Sigmoid colon (tissue), 7 donors: Measurements from ENCODE around the gene FUT6. TPM values are rescaled to one million over a fixed set of nuclear protein-coding genes. Genes with fewer than 3 reads are reported as not detected.
"Not testable (repeated sequence)": the region's sequence is repeated elsewhere in the genome, so short reads cannot be mapped to it uniquely, and the experiment has no call there.

Experiments used
- DNase-seq: peaks from one replicate; pipeline ENCODE4 v3.0.0-alpha.2; 2019
- H3K27ac ChIP-seq, 4 donors: fragments of 200-600 bp; sonication (generic); one replicate each; pipeline ENCODE4 v1.5.1; 2016 to 2019; ENCODE audit warnings: mild to moderate bottlenecking in 1 of 4
- H3K27me3 ChIP-seq, 3 donors: fragments of 200-600 bp; sonication (generic); one replicate each; pipeline ENCODE4 v1.5.1; 2019; ENCODE audit warnings: mild to moderate bottlenecking in 1 of 3
- H3K36me3 ChIP-seq, 4 donors: fragments of 200-600 bp; sonication (generic); one replicate each; pipeline ENCODE4 v1.5.1; 2016 to 2019
- H3K4me1 ChIP-seq, 4 donors: fragments of 200-600 bp; sonication (generic); one replicate each; pipeline ENCODE4 v1.5.1; 2017 to 2019
- H3K4me3 ChIP-seq, 4 donors: fragments of 200-600 bp; sonication (generic); one replicate each; pipeline ENCODE4 v1.5.1; 2017 to 2019; ENCODE audit warnings: mild to moderate bottlenecking in 2 of 4, moderate library complexity in 1 of 4
- H3K9me3 ChIP-seq, 4 donors: fragments of 200-600 bp in 3 of 4; sonication (generic) in 3 of 4; one replicate each; pipeline versions ENCODE4 v1.5.1 to v1.6.1; 2013 to 2019
- EP300 ChIP-seq, 4 donors: sonication (generic); formaldehyde crosslinking; IDR thresholded peaks; one replicate each; pipeline ENCODE4 v1.6.1; 2017; ENCODE audit warnings: antibody characterized with exemption in 4 of 4
- POLR2A ChIP-seq, 2 donors: fragments of 450-650 bp; IDR thresholded peaks; one replicate each; pipeline ENCODE4 v1.6.1; 2016; ENCODE audit warnings: antibody characterized with exemption in 2 of 2, mild to moderate bottlenecking in 2 of 2, moderate library complexity in 2 of 2
- POLR2AphosphoS5 ChIP-seq, 4 donors: sonication (generic); formaldehyde crosslinking; IDR thresholded peaks; one replicate each; pipeline ENCODE4 v1.6.1; 2017; ENCODE audit warnings: antibody characterized with exemption in 4 of 4
- WGBS, 2 donors: extraction: QIAGEN DNeasy Blood & Tissue Kit; methylation state at CpG; one replicate each; pipeline ENCODE4 v1.1.7; 2013; 5-methylcytosine and 5-hydroxymethylcytosine counted together
- intact Hi-C: fragments of 100-400 bp; cut with DNase I; formaldehyde crosslinking; loops from one replicate; pipeline ENCODE4 v1.15.1; 2023
- polyA plus RNA-seq, 3 donors: library from polyadenylated mRNA; stranded (reverse); fragments of 200-250 nt; gene quantifications; one replicate each; pipeline ENCODE4 v1.2.3, GENCODE V29; 2013
- total RNA-seq, 4 donors: library from RNA; depleted of rRNA; stranded (reverse); fragments of >200 nt; gene quantifications; one replicate each; pipeline ENCODE4 v1.1.0, GENCODE V29; 2016
- TF ChIP-seq, protein P1 (sequence below), 4 experiments: fragments of 450-650 bp in 3 of 4; fragments of 200-600 bp in 1 of 4; IDR thresholded peaks; one replicate each; pipeline ENCODE4 v1.5.1; 2016 to 2019; ENCODE audit warnings: antibody characterized with exemption in 4 of 4, mild to moderate bottlenecking in 3 of 4, moderate library complexity in 2 of 4
- donor health status: healthy with polysubstance abuse.
- donor health status: Bipolar disorder and iron deficiency.
- donor health status: healthy.

FUT6 gene
- total and polyA plus RNA-seq, 7 donors: 14.8 to 61.1 (median 21.0) TPM; not detected in 4

DNA sequence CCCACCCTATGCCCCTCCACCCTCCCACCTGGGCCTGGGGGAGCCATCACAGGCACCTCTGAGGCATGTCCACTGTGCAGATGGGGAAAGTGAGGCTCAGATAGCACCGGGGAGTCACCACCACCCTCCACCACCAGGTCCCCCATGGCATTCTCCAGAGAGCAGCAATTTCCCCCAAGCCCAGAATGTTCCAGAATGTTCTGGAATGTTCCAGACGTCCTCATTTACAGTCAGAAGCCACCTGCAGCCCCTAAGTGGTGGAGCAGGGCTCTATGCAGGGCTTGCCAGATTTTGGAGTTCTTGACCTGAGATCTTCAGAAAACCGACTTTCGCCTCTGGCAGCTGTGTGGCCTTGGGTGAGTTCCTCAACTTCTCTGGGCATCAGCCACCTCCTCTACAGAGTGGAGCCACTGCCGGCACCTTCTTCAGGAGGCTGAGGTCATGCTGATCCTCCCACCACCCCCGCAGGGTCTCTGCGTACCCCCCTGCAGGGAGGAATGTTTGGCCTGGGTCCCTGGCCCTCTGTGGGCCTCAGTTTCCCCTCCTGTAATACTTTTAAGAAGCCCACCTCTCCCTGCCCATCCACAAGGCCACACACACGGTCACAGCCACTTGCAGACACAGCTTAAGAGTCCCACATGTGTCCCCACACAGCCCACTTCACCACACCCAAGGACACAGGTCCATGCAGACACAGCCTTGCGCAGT is 24.7 kb upstream of the FUT6 start:
- Histone ChIP-seq H3K27ac (no peak overlapping the region), H3K27me3 (no peaks in the 10 kb centered on the region), H3K4me3 (no peak overlapping the region), H3K36me3 (no peaks in the 10 kb centered on the region), H3K4me1 (no peaks in the 10 kb centered on the region), H3K9me3 (no peaks in the 10 kb centered on the region)
- WGBS, 2 donors: 86 to 88% methylated on average over 9 of the region's 9 CpGs
- intact Hi-C loops: no loop called here
- no peak for DNase-seq
- TF ChIP-seq, protein P1, sequence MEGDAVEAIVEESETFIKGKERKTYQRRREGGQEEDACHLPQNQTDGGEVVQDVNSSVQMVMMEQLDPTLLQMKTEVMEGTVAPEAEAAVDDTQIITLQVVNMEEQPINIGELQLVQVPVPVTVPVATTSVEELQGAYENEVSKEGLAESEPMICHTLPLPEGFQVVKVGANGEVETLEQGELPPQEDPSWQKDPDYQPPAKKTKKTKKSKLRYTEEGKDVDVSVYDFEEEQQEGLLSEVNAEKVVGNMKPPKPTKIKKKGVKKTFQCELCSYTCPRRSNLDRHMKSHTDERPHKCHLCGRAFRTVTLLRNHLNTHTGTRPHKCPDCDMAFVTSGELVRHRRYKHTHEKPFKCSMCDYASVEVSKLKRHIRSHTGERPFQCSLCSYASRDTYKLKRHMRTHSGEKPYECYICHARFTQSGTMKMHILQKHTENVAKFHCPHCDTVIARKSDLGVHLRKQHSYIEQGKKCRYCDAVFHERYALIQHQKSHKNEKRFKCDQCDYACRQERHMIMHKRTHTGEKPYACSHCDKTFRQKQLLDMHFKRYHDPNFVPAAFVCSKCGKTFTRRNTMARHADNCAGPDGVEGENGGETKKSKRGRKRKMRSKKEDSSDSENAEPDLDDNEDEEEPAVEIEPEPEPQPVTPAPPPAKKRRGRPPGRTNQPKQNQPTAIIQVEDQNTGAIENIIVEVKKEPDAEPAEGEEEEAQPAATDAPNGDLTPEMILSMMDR (IDR thresholded peaks at IDR 0.05): no peak
- no peak for TF ChIP-seq POLR2AphosphoS5 (IDR thresholded peaks at IDR 0.05)
- no peak for TF ChIP-seq POLR2A (IDR thresholded peaks at IDR 0.05)
- no peak for TF ChIP-seq EP300 (IDR thresholded peaks at IDR 0.05)

- no peak for DNase-seq
- intact Hi-C loops: no loop called here
- Histone ChIP-seq H3K4me3 (no peak overlapping the region), H3K27ac (no peak overlapping the region), H3K9me3 (no peaks in the 10 kb centered on the region), H3K27me3 (no peaks in the 10 kb centered on the region), H3K36me3 (no peaks in the 10 kb centered on the region), H3K4me1 (no peaks in the 10 kb centered on the region)
- TF ChIP-seq POLR2AphosphoS5 (IDR thresholded peaks at IDR 0.05) (no peak), EP300 (IDR thresholded peaks at IDR 0.05) (no peak), POLR2A (IDR thresholded peaks at IDR 0.05) (no peak)
- TF ChIP-seq, protein P1 (IDR thresholded peaks at IDR 0.05): no peak
- WGBS, 2 donors: 69 to 79% methylated on average over 11 of the region's 11 CpGs
Observed at GRCh38 chr19:5863030-5863665, 23.6 kb upstream of the FUT6 start.

GRCh38 chr19:5857203-5858081 is 17.9 kb upstream of the FUT6 start:
- 78 to 89% methylated on average over 18 of the region's 18 CpGs for WGBS, 2 donors
- no peak for DNase-seq
- no peak overlapping the region for H3K4me3 ChIP-seq
- H3K27ac ChIP-seq: no peak overlapping the region
- H3K27me3 ChIP-seq: no peaks in the 10 kb centered on the region
- TF ChIP-seq, protein P1 (IDR thresholded peaks at IDR 0.05): no peak
- TF ChIP-seq POLR2A (IDR thresholded peaks at IDR 0.05) (no peak), POLR2AphosphoS5 (IDR thresholded peaks at IDR 0.05) (no peak), EP300 (IDR thresholded peaks at IDR 0.05) (no peak)
- H3K4me1 ChIP-seq: no peaks in the 10 kb centered on the region
- no peaks in the 10 kb centered on the region for H3K36me3 ChIP-seq
- no peaks in the 10 kb centered on the region for H3K9me3 ChIP-seq
- intact Hi-C loops: no loop called here

DNA sequence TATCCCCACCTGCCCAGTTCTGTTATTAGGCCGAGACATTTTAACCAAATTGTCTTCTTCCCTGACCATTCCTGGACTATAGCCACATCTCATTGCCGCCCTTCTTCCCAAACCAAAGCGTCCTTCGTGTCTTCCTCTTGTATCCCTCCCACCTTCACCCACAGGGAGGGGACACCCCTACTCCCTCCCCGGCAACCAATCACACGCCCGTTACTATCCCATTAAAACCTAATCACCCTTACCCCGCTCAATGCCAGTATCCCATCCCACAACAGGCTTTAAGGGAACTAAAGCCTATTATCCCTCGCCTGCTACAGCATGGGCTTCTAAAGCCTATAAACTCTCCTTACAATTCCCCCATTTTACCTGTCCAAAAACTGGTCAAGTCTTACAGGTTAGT is 15.6 kb upstream of the FUT6 start:
- intact Hi-C loops, H3K36me3 ChIP-seq, H3K9me3 ChIP-seq, H3K27ac ChIP-seq, DNase-seq, H3K27me3 ChIP-seq, H3K4me3 ChIP-seq: not testable (repeated sequence)
- peaks cover 0 to 13% (median 11%) of the 10 kb centered on the region in 4 donors for H3K4me1 ChIP-seq
- 89 to 93% methylated on average over 9 of the region's 9 CpGs for WGBS, 2 donors

DNA sequence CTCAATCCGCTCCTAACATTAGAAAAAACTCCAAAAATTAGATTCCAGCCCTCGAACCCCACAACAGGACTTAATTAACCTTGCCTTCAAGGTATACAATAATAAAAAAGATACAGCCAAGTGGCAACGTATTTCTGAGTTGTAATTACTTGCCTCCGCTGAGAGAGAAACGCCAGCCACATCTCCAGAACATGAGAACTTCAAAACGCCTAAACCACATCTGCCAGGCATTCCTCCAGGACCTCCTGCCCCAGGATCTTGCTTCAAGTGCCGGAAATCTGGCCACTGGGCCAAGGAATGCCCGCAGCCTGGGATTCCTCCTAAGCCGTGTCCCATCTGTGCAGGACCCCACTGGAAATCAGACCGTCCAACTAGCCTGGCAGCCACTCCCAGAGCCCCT is 14.6 kb upstream of the FUT6 start:
- DNase-seq, H3K9me3 ChIP-seq, H3K27me3 ChIP-seq, H3K27ac ChIP-seq, H3K36me3 ChIP-seq, H3K4me3 ChIP-seq, intact Hi-C loops: not testable (repeated sequence)
- H3K4me1 ChIP-seq: peaks cover 0 to 17% (median 13%) of the 10 kb centered on the region in 4 donors
- 82 to 86% methylated on average over 10 of the region's 10 CpGs for WGBS, 2 donors
